NCI-H187 treated with DMSO at 0.1 percent for 48 hours (cell line): Measurements from ENCODE around the gene DYNLRB1.
"Not testable (repeated sequence)": the region's sequence is repeated elsewhere in the genome, so short reads cannot be mapped to it uniquely, and the experiment has no call there.

Experiments
- DNase-seq: peaks from one replicate; lab custom pipeline; 2025; lab: John Stamatoyannopoulos, UW

Gene DYNLRB1

DNA sequence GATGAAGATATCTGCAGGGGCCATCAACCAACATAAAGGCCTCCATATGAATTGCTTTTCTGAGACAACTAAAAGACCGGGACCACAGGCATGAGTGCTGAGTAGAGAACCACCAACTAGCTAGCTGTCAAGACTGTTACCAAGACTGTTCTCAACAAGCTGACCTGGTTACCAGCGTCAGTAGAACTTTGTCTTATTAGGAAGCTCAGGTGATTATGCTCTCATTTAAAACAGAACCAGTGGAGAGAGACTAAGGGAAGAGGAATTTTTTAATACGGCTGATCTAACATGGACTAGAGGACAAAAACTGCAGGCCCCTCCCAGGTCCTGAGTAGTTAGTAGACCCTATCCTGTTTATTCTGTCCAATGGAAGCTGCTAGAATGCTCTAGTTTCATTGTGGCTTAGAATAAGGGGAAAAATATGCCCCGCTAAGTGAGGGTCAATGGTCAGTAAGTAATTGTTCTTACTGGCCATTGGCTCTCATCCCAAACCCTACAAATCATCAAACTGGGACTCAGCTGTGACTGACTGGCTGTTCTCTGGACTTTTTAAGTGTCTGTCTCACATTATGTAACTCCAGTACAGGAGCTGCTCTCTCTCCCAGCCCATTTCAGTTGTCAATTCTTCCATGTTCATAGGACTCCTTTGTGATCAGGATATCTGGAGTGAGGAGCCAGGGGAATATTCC is 3.8 kb upstream of the DYNLRB1 start:
- DNase-seq = no peak

GRCh38 chr20:34512955-34513419 is 3.2 kb upstream of the DYNLRB1 start:
- DNase-seq = no peak

- DNase-seq = not testable (repeated sequence)
Measured at GRCh38 chr20:34514034-34514433, 2.2 kb upstream of the DYNLRB1 start.

GRCh38 chr20:34514897-34515483 is 1.2 kb upstream of the DYNLRB1 start:
- DNase-seq = no peak

DNA sequence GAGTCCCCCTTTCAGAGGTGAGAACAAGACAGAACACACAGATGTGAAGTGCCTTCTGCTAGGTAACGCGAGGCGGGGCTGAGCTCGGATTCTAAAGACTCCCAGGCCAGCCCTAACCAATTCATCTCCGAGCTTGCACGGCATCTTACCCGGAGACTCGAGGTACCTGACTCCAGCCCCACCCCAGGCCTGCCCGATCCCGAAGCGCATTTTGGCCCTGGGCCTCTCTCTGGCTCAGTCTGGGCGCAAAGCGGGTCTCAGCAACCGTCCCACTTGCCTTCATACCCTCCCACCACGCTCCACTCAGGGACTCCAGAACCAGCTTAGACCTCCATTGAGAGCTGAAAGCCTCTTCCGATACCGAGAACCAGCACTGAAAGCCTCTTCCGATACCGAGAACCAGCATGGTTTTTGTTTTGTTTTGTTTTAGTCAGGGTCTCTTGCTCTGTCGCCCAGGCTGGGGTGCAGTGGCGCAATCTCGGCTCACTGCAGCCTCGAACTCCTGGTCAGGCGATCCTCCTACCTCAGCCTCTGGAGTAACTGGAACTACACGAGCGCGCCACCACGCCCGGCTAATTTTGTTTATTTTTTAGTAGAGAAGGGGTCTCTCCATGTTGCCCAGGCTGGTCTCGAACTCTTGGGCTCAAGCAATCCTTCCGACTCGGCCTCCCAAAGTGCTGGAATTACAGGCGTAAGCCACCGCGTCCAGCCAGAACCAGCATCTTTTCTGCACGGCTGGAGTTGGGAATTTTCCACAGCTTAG is 557 bp upstream of the DYNLRB1 start:
- peak; percentile 55 for DNase-seq

- DNase-seq = no peak
Measured at GRCh38 chr20:34517114-34517505, 888 bp downstream of the DYNLRB1 start.

- not testable (repeated sequence) for DNase-seq
Measured at GRCh38 chr20:34518863-34519262, 2.6 kb downstream of the DYNLRB1 start.

DNA sequence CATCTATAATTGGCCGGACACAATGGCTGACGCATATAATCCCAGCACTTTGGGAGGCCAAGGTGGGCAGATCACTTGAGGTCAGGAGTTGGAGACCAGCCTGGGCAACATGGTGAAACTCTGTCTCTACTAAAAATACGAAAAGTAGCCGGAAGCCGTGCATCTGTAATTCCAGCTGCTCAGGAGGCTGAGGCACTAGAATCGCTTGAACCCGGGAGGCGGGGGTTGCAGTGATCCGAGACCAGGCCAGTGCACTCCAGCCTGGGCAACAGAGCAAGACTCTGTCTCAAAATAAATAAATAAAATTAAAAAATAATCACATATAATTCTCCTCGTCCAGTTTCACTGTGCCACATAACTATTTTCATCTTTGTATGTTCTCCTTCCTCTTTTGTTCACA is 3.6 kb downstream of the DYNLRB1 start:
- not testable (repeated sequence) for DNase-seq

GRCh38 chr20:34522969-34523871 is 7.0 kb downstream of the DYNLRB1 start:
- no peak for DNase-seq

- DNase-seq = no peak
Measured at GRCh38 chr20:34524426-34524825, 8.2 kb downstream of the DYNLRB1 start.

DNA sequence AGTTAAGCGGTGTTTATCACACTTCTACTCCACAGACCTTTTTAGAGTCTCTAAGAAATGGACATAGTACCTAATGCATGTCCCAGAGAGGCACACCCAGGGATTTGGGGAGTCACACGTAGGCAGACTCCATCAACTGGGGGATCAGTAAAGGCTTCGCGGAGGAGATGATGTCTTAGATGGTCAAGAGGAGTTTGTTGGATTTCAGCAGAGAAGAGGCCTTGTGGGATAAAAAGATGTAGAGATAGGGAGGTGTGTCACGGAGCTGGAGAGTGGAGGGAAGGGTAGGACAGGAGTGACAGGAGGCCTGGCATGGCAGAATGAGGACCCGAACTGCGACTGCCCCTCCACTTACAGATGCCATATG is 9.1 kb downstream of the DYNLRB1 start:
- DNase-seq = no peak

GRCh38 chr20:34525709-34526416 is 9.6 kb downstream of the DYNLRB1 start:
- no peak for DNase-seq

- no peak for DNase-seq
Measured at GRCh38 chr20:34526466-34526865, 10.2 kb downstream of the DYNLRB1 start.

GRCh38 chr20:34527016-34527415 is 10.8 kb downstream of the DYNLRB1 start:
- no peak for DNase-seq

DNA sequence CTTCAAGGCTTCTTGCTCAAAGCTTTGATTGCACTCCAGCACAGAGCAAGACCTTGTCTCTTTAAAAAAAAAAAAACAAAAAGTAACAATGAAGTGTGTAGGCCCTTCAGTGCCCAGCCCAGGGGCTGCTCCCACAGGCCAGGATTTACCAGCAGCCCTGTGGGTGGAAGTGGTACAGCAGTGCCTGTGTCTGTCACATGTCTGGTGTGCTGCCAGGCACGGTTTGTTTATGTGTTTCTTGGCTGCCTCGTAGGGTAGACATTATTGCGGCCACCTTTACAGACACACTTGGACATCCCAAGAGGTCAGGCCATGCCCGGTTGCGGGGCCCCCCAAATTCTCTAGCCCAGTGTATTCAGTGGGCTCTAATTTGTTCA is 12.7 kb downstream of the DYNLRB1 start:
- DNase-seq = no peak

- DNase-seq = no peak
Measured at GRCh38 chr20:34529742-34530141, 13.5 kb downstream of the DYNLRB1 start.

- DNase-seq = no peak
Measured at GRCh38 chr20:34530342-34530741, 14.1 kb downstream of the DYNLRB1 start.

DNA sequence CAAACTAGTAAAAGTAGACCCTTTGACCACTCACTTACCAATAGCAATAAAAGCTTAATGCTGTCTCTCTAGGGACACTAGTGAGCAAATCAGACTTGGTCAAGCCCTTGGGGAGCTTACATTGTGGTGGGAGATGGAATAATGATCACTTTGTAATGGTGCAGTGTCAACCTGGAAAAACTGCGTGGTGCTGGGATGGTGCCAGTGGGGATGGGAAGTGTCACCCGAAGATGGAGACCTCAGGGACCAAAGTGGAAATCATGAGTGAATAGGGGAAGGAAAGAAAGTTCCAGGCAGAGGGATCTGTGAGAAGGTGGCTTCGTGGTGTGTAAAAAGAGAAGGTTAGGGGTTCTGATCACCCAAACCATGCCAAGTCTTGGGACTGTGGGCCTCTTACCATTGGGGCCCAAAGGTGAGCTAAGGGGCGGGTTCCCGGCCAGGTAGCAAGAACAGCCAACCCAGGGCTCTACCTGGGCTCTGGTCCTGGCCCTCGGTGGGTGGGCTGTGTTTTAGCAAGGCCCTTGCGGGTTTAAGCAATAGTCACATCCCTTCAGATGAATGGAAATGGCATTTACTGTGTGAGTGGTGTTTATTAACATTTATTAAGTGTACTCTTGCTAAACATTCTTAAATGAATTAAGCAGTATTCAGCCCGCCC is 15.5 kb downstream of the DYNLRB1 start:
- DNase-seq = no peak

- DNase-seq = no peak
Measured at GRCh38 chr20:34532320-34532719, 16.1 kb downstream of the DYNLRB1 start.

DNA sequence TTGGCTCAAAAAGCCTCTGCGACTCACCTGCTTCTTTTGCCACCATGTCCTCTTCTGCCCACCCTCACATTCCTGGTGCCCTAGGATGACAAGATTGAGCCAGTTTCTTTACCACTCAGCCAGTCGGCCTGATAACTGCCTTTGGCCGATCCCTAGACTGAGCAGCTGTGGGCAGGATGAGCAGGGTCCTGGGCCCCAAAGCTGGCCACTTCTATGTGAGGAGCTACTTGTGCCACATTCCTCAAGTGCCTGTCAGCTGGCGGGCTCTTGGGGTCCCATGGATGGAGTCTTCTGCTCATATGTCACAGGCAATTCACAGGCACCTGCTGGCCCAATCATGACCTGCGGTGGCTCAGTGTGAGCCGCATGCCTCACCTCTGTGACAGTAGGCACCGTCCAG is 16.5 kb downstream of the DYNLRB1 start:
- no peak for DNase-seq
